ENCODE results near the gene KLF9.

- TF ChIP-seq CREB1 (CRISPR knock-in tag; IDR thresholded peaks at IDR 0.05) (no peak), HMGA2 (CRISPR knock-in tag; IDR thresholded peaks at IDR 0.05) (no peak), ZBTB21 (CRISPR knock-in tag; IDR thresholded peaks at IDR 0.05; ENCODE audit: borderline replicate concordance) (no peak), ZNF396 (CRISPR knock-in tag; IDR thresholded peaks at IDR 0.05; ENCODE audit: borderline replicate concordance) (no peak), CTCF (IDR thresholded peaks at IDR 0.05) (no peak), JUN (CRISPR knock-in tag; IDR thresholded peaks at IDR 0.05) (no peak), ELF4 (CRISPR knock-in tag; IDR thresholded peaks at IDR 0.05; ENCODE audit: low read depth) (no peak), ZNF281 (CRISPR knock-in tag; IDR thresholded peaks at IDR 0.05) (no peak), USF2 (CRISPR knock-in tag; IDR thresholded peaks at IDR 0.05) (no peak)
These were observed 1.0 kb upstream of the KLF9 start for GRCh38 chr9:70415476-70415875.

Measured in WTC11 (cell line).